ENCODE data around the gene APCDD1L.

APCDD1L gene

DNA sequence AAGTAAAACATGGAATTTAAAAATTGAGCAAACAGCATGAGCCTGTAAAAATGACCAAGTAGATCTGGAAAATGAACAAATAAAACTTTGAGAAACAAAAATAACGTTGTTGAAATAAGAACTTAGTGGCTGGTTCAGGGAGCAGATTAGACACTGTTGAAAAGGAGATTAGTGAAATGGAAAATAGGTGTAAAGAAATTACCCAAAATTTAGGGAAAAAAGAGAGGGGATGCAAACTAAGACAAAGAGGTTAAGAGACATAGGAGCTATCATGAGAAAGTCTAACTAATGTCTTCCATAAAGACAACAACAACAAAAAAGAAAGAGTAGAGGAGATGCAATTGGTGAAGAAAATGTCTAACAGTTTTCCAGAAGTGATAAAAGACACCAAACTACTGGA lies 29.0 kb downstream of the APCDD1L start:
- H3K4me3 ChIP-seq (ENCODE audit: low read depth, low read length) = no peak overlapping the region
- TF ChIP-seq, protein P1, sequence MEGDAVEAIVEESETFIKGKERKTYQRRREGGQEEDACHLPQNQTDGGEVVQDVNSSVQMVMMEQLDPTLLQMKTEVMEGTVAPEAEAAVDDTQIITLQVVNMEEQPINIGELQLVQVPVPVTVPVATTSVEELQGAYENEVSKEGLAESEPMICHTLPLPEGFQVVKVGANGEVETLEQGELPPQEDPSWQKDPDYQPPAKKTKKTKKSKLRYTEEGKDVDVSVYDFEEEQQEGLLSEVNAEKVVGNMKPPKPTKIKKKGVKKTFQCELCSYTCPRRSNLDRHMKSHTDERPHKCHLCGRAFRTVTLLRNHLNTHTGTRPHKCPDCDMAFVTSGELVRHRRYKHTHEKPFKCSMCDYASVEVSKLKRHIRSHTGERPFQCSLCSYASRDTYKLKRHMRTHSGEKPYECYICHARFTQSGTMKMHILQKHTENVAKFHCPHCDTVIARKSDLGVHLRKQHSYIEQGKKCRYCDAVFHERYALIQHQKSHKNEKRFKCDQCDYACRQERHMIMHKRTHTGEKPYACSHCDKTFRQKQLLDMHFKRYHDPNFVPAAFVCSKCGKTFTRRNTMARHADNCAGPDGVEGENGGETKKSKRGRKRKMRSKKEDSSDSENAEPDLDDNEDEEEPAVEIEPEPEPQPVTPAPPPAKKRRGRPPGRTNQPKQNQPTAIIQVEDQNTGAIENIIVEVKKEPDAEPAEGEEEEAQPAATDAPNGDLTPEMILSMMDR (IDR thresholded peaks at IDR 0.05; ENCODE audit: insufficient read depth, low read length, missing control alignments) = no peak
- no peak for DNase-seq (ENCODE audit: low read depth, low spot score)
- CTCF ChIA-PET = no interaction called here
- POLR2A ChIA-PET = no interaction called here

- POLR2A ChIA-PET = no interaction called here
- no peak for DNase-seq (ENCODE audit: low read depth, low spot score)
- H3K4me3 ChIP-seq (ENCODE audit: low read depth, low read length) = no peak overlapping the region
- CTCF ChIA-PET = interaction anchor here (1.7 kb wide), 1 partner anchor 166 kb away, joined by 3 read pairs; the partner anchor contains the start of gene STX16
- TF ChIP-seq, protein P1 (IDR thresholded peaks at IDR 0.05; ENCODE audit: insufficient read depth, low read length, missing control alignments) = no peak
These were observed 29.8 kb downstream of the APCDD1L start for GRCh38 chr20:58485393-58485792.

DNA sequence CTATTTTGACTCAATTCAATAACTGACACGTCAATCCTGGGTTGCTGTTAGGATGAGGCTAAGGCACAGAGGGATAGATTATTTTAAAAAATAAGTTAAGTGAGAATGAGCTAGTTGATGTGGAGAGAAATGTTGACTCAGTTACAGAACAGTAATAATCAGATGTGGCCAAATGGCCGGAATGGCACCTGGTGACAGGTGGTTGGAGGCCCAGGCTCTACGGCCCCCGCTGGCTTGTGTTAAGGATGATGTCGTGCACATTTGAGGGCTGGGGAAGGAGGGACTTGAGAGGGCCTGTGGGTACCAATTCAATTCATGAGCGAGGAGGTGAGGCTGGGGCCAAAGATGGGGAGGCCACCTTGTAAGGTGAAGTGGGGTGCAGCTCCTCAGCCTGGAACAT lies 31.7 kb downstream of the APCDD1L start:
- ChIA-PET POLR2A (interaction anchor here (0.8 kb wide), 1 partner anchor 27 kb away, joined by 3 read pairs; no protein-coding TSS in a partner anchor), CTCF (interaction anchor here (0.8 to 1.8 kb wide), 3 partner anchors 36 to 174 kb away, joined by 3 to 6 read pairs (median 3); no protein-coding TSS in a partner anchor)
- H3K4me3 ChIP-seq (ENCODE audit: low read depth, low read length) = no peak overlapping the region
- TF ChIP-seq, protein P1 (IDR thresholded peaks at IDR 0.05; ENCODE audit: insufficient read depth, low read length, missing control alignments) = no peak
- no peak for DNase-seq (ENCODE audit: low read depth, low spot score)

- ChIA-PET POLR2A (interaction anchor here (0.8 kb wide), 1 partner anchor 27 kb away, joined by 3 read pairs; no protein-coding TSS in a partner anchor), CTCF (interaction anchor here (0.7 to 1.8 kb wide), 4 partner anchors 35 to 220 kb away, joined by 3 to 6 read pairs (median 3); no protein-coding TSS in a partner anchor)
- H3K4me3 ChIP-seq (ENCODE audit: low read depth, low read length) = no peak overlapping the region
- TF ChIP-seq, protein P1 (IDR thresholded peaks at IDR 0.05; ENCODE audit: insufficient read depth, low read length, missing control alignments) = no peak
- no peak for DNase-seq (ENCODE audit: low read depth, low spot score)
These were observed 32.1 kb downstream of the APCDD1L start for GRCh38 chr20:58483051-58483450.

- POLR2A ChIA-PET = interaction anchor here (0.8 kb wide), 1 partner anchor 28 kb away, joined by 3 read pairs; no protein-coding TSS in a partner anchor
These were observed 32.8 kb downstream of the APCDD1L start for GRCh38 chr20:58482416-58482815.

GRCh38 chr20:58481481-58482021 lies 33.6 kb downstream of the APCDD1L start:
- TF ChIP-seq, protein P1 (IDR thresholded peaks at IDR 0.05; ENCODE audit: insufficient read depth, low read length, missing control alignments) = peak; percentile 62
- ChIA-PET CTCF (interaction anchor here (0.7 to 2.8 kb wide), 29 partner anchors 9 to 381 kb away, joined by 3 to 18 read pairs (median 4); partner anchors contain the start of genes GNAS, GNAS-AS1 and STX16), POLR2A (interaction anchor here (1.7 kb wide), 1 partner anchor 33 kb away, joined by 7 read pairs; the partner anchor contains the start of gene APCDD1L)
- DNase-seq (ENCODE audit: low read depth, low spot score) = no peak
- H3K4me3 ChIP-seq (ENCODE audit: low read depth, low read length) = no peak overlapping the region

More at GRCh38 chr20:58482416-58482815, 32.8 kb downstream of the APCDD1L start:
- H3K4me3 ChIP-seq (ENCODE audit: low read depth, low read length) = no peak overlapping the region
- DNase-seq (ENCODE audit: low read depth, low spot score) = no peak
- CTCF ChIA-PET = interaction anchor here (0.7 to 2.8 kb wide), 16 partner anchors 8 to 370 kb away, joined by 3 to 18 read pairs (median 5); partner anchors contain the start of genes GNAS, GNAS-AS1 and STX16
- TF ChIP-seq, protein P1 (IDR thresholded peaks at IDR 0.05; ENCODE audit: insufficient read depth, low read length, missing control alignments) = no peak

Data from AG04449 (cell line).